ENCODE data around the gene DLEC1. TPM values are rescaled to one million over a fixed set of nuclear protein-coding genes. Genes with fewer than 3 reads are reported as not detected.

DLEC1 gene
- 1 to 10 TPM; 4.6 to 5.2 TPM for total RNA-seq
- under 1 TPM; 0.31 to 0.37 (median 0.35) TPM for polyA plus RNA-seq
- 3.1 to 15.8 (median 8.1) reads per million in 6 experiments for total RNA-seq

- Mint-ChIP-seq H3K4me3 (peak within 1 kb of the TSS; percentile 69 to 95 (median 86)), H3K27ac (peak within 1 kb of the TSS; percentile 86 to 96 (median 94)), H3K27me3 (peaks cover 0 to 5% (median 4%) of the 10 kb centered on the region in 5 donors), H3K4me1 (peaks cover 27 to 33% (median 30%) of the 10 kb centered on the region in 4 donors), H3K9me3 (peaks cover 0 to 6% (median 0%) of the 10 kb centered on the region in 9 donors), H3K36me3 (peaks cover 0 to 4% (median 0%) of the 10 kb centered on the region in 3 donors)
- ATAC-seq (peak; percentile 66 to 72), DNase-seq (peak; percentile 56 to 93 (median 83))
- POLR2A ChIA-PET = interaction anchor here (1.4 to 2.2 kb wide), 5 partner anchors 10 to 126 kb away, joined by 5 to 12 read pairs (median 10); partner anchors contain the start of genes ACAA1, OXSR1 and PLCD1
Observed at GRCh38 chr3:38039101-38039898, at the start of gene DLEC1. Gene DLEC1, plus strand, starts transcription at chr3:38039208. Its CDS starts 18 bp downstream, at chr3:38039226.

GRCh38 chr3:37989821-37990480, 49.1 kb upstream of the DLEC1 start:
- no peaks in the 10 kb centered on the region for H3K36me3 Mint-ChIP-seq
- H3K4me1 Mint-ChIP-seq = peaks cover 10 to 28% (median 23%) of the 10 kb centered on the region in 4 donors
- no peaks in the 10 kb centered on the region for H3K27me3 Mint-ChIP-seq
- no peak overlapping the region for H3K4me3 Mint-ChIP-seq
- POLR2A ChIA-PET = no interaction called here
- H3K9me3 Mint-ChIP-seq = no peaks in the 10 kb centered on the region
- DNase-seq = no peak
- H3K27ac Mint-ChIP-seq = peak overlapping the region in 1 of 10 donors; percentile 53
- no peak for ATAC-seq

- Mint-ChIP-seq H3K27me3 (no peaks in the 10 kb centered on the region), H3K27ac (peak within 1 kb of the TSS in 2 of 10 donors; percentile 53 to 61)
- POLR2A ChIA-PET = no interaction called here
Observed at GRCh38 chr3:37990527-37990926, 48.5 kb upstream of the DLEC1 start, which contains the start of gene VILL. Gene VILL, plus strand, starts transcription at chr3:37990786. Its CDS starts 2,887 bp downstream, at chr3:37993673.

GRCh38 chr3:37991109-37991508, 47.9 kb upstream of the DLEC1 start:
- H3K27ac Mint-ChIP-seq = peak overlapping the region in 1 of 10 donors; percentile 61
- no peak overlapping the region for H3K4me3 Mint-ChIP-seq
- POLR2A ChIA-PET = no interaction called here
- no peaks in the 10 kb centered on the region for H3K9me3 Mint-ChIP-seq
- peaks cover 0 to under 1% (median 0%) of the 10 kb centered on the region in 3 donors for H3K36me3 Mint-ChIP-seq
- no peaks in the 10 kb centered on the region for H3K27me3 Mint-ChIP-seq
- ATAC-seq = no peak
- no peak for DNase-seq
- H3K4me1 Mint-ChIP-seq = peaks cover 19 to 39% (median 34%) of the 10 kb centered on the region in 4 donors

More at GRCh38 chr3:37990527-37990926, 48.5 kb upstream of the DLEC1 start, which contains the start of gene VILL:
- Mint-ChIP-seq H3K36me3 (no peaks in the 10 kb centered on the region), H3K4me3 (no peak within 1 kb of the TSS), H3K9me3 (no peaks in the 10 kb centered on the region), H3K4me1 (peaks cover 14 to 34% (median 28%) of the 10 kb centered on the region in 4 donors)
- DNase-seq (no peak), ATAC-seq (no peak)

- DNase-seq = no peak
- H3K4me3 Mint-ChIP-seq = no peak overlapping the region
- H3K4me1 Mint-ChIP-seq = peaks cover 25 to 47% (median 41%) of the 10 kb centered on the region in 4 donors
- H3K27me3 Mint-ChIP-seq = no peaks in the 10 kb centered on the region
- H3K9me3 Mint-ChIP-seq = no peaks in the 10 kb centered on the region
- ATAC-seq = no peak
- peaks cover 0 to 6% (median 6%) of the 10 kb centered on the region in 3 donors for H3K36me3 Mint-ChIP-seq
- POLR2A ChIA-PET = no interaction called here
- peak overlapping the region in 4 of 10 donors; percentile 32 to 98 (median 68) for H3K27ac Mint-ChIP-seq
Observed at GRCh38 chr3:37991823-37992222, 47.2 kb upstream of the DLEC1 start.

GRCh38 chr3:37992271-37993066, 46.5 kb upstream of the DLEC1 start:
- no peak for DNase-seq
- peak overlapping the region in 9 of 10 donors; percentile 52 to 98 (median 97) for H3K27ac Mint-ChIP-seq
- POLR2A ChIA-PET = no interaction called here
- peak overlapping the region in 8 of 10 donors; percentile 39 to 98 (median 96) for H3K4me3 Mint-ChIP-seq
- peaks cover 27 to 53% (median 46%) of the 10 kb centered on the region in 4 donors for H3K4me1 Mint-ChIP-seq
- H3K27me3 Mint-ChIP-seq = no peaks in the 10 kb centered on the region
- peaks cover 0 to 8% (median 8%) of the 10 kb centered on the region in 3 donors for H3K36me3 Mint-ChIP-seq
- no peaks in the 10 kb centered on the region for H3K9me3 Mint-ChIP-seq
- no peak for ATAC-seq

- POLR2A ChIA-PET = no interaction called here
- DNase-seq (no peak), ATAC-seq (no peak)
- H3K4me3 Mint-ChIP-seq = peak overlapping the region; percentile 92 to 98 (median 94)
- peak overlapping the region; percentile 94 to 98 (median 97) for H3K27ac Mint-ChIP-seq
- no peaks in the 10 kb centered on the region for H3K9me3 Mint-ChIP-seq
- H3K27me3 Mint-ChIP-seq = no peaks in the 10 kb centered on the region
- peaks cover 26 to 54% (median 50%) of the 10 kb centered on the region in 4 donors for H3K4me1 Mint-ChIP-seq
- peaks cover 0 to 8% (median 8%) of the 10 kb centered on the region in 3 donors for H3K36me3 Mint-ChIP-seq
Observed at GRCh38 chr3:37993067-37993455, 45.9 kb upstream of the DLEC1 start.

- no peak for DNase-seq
- no peaks in the 10 kb centered on the region for H3K27me3 Mint-ChIP-seq
- POLR2A ChIA-PET = no interaction called here
- H3K4me1 Mint-ChIP-seq = peaks cover 27 to 55% (median 53%) of the 10 kb centered on the region in 4 donors
- peaks cover 0 to 8% (median 8%) of the 10 kb centered on the region in 3 donors for H3K36me3 Mint-ChIP-seq
- no peaks in the 10 kb centered on the region for H3K9me3 Mint-ChIP-seq
- H3K4me3 Mint-ChIP-seq = peak overlapping the region; percentile 92 to 98 (median 94)
- no peak for ATAC-seq
- H3K27ac Mint-ChIP-seq = peak overlapping the region; percentile 94 to 98 (median 97)
Observed at GRCh38 chr3:37993460-37993819, 45.6 kb upstream of the DLEC1 start.

- peaks cover 29 to 58% (median 57%) of the 10 kb centered on the region in 4 donors for H3K4me1 Mint-ChIP-seq
- POLR2A ChIA-PET = interaction anchor here (0.7 kb wide), 2 partner anchors 143 to 172 kb away, joined by 3 to 4 read pairs; partner anchors contain the start of genes ACAA1 and OXSR1
Observed at GRCh38 chr3:37993820-37994638, 45.0 kb upstream of the DLEC1 start.

GRCh38 chr3:37994639-37994972, 44.4 kb upstream of the DLEC1 start:
- H3K4me3 Mint-ChIP-seq = peak overlapping the region; percentile 92 to 98 (median 94)
- no peaks in the 10 kb centered on the region for H3K27me3 Mint-ChIP-seq
- peaks cover 34 to 64% (median 63%) of the 10 kb centered on the region in 4 donors for H3K4me1 Mint-ChIP-seq
- peaks cover 0 to 9% (median 8%) of the 10 kb centered on the region in 3 donors for H3K36me3 Mint-ChIP-seq
- POLR2A ChIA-PET = interaction anchor here (0.7 kb wide), 2 partner anchors 142 to 171 kb away, joined by 3 to 4 read pairs; partner anchors contain the start of genes ACAA1 and OXSR1
- H3K27ac Mint-ChIP-seq = peak overlapping the region; percentile 94 to 98 (median 97)
- ATAC-seq (peak; percentile 3 to 6), DNase-seq (no peak)
- no peaks in the 10 kb centered on the region for H3K9me3 Mint-ChIP-seq

More at GRCh38 chr3:37993820-37994638, 45.0 kb upstream of the DLEC1 start:
- peak overlapping the region; percentile 94 to 98 (median 97) for H3K27ac Mint-ChIP-seq
- peaks cover 0 to 8% (median 8%) of the 10 kb centered on the region in 3 donors for H3K36me3 Mint-ChIP-seq
- H3K9me3 Mint-ChIP-seq = no peaks in the 10 kb centered on the region
- ATAC-seq = peak; percentile 65 to 74
- no peaks in the 10 kb centered on the region for H3K27me3 Mint-ChIP-seq
- DNase-seq = peak; percentile 26 to 77 (median 50)
- H3K4me3 Mint-ChIP-seq = peak overlapping the region; percentile 92 to 98 (median 94)
